HG02763 (cell line): ENCODE data around the gene NFIA.

Source experiments
- ATAC-seq: cut with Tn5 transposase; IDR thresholded peaks from one replicate; pipeline ENCODE4 v1.9.1; 2021; ENCODE audit warnings: mild to moderate bottlenecking, moderate library complexity; ENCODE audit not compliant: unreplicated experiment

Gene NFIA

GRCh38 chr1:61083013-61083806, 849 bp downstream of the NFIA start:
- no peak for ATAC-seq

GRCh38 chr1:61083807-61084440, 1.6 kb downstream of the NFIA start:
- ATAC-seq: no peak

GRCh38 chr1:61084491-61085031, 2.2 kb downstream of the NFIA start:
- ATAC-seq: no peak

DNA sequence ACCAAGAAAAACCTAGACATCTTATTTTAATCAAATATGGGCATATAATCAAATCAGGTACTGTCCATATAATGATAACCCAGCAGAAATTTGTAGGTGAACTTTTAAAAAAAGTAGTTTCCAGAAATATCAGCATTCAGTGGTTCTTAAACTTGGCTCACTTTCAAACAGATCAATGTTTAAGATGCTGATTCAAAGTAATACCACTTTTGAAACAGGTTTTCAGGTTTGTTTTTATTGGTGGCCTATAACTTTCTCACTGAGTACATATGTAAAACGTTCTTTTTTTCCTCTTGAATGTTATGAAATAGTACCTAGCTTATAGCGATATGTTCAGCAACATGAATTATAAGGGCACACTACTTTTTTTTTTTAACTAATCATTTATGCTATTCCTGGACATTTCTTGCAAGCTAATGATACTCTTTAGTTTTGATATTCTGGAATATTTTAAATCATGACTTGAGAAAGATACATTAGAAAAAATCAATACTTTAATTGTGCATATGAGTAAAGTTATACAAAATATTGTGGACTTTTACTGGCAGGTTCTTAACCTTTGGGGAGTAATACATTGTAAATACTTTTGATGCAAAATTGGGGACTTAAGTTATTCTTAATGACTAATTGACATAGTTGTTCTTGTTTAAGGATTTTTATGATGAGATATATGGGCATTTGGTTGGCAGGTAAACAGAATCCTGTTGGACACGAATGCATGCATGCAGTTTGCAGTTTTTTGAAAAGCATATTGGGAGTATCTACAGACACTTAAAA, 3.0 kb downstream of the NFIA start:
- no peak for ATAC-seq

GRCh38 chr1:61085983-61086644, 3.8 kb downstream of the NFIA start:
- no peak for ATAC-seq

DNA sequence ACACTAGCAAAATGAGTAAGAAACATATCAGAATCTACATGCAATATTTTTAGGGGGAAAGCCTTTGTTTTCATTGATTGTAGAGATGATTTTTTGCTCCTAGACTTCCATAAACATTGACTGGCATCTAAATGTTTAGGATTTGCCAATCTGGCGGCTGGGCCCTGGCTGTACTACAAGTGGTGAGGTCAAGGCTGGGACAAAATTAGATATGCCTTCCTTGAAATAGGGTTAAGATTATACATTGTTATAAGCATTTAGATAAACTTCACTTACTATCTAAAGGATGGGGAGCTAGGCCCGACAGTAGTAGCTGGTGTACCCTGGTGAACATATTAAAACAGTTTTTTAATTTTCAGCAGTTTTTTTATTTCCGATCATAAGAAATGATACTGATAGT, 5.2 kb downstream of the NFIA start:
- ATAC-seq: no peak

GRCh38 chr1:61088163-61088974, 6.0 kb downstream of the NFIA start:
- ATAC-seq: no peak

DNA sequence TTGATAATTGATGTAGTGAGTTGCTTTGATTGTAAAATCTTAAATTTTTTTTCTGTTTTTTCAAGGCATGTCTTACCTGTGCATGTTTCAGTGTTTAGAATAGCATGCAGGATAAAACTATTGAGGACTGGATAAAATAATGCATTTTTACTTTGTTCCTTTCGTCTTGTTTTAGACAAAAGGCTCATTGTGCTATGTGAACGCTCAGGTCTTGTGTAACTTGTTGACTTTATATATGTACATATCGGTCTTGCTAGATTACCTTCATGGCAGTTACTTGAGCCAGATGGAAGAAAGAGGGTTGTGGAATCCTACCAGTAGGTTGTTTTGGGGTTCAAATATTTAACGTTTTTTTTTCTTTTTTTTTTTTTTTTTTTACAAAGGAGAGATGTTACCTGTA, 7.0 kb downstream of the NFIA start:
- no peak for ATAC-seq

DNA sequence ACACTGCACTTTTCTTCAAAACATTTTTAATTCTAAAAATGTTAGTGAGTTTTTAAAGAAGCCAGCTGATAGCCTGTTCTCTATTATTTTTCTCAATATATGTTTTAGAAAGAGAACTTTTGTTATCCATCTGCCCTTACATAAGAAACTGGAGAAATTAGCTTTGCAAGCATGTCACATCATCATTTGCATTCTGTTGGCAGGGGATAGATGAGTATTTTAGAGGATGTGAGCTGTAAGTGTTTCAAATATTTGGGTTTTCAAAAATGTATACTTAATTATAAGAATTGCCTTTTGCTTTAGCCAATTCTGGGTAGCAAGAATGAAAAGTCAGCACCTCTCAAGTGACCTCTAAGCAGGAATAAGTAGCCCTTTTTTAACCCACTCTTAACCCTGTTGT, 7.4 kb downstream of the NFIA start:
- no peak for ATAC-seq

DNA sequence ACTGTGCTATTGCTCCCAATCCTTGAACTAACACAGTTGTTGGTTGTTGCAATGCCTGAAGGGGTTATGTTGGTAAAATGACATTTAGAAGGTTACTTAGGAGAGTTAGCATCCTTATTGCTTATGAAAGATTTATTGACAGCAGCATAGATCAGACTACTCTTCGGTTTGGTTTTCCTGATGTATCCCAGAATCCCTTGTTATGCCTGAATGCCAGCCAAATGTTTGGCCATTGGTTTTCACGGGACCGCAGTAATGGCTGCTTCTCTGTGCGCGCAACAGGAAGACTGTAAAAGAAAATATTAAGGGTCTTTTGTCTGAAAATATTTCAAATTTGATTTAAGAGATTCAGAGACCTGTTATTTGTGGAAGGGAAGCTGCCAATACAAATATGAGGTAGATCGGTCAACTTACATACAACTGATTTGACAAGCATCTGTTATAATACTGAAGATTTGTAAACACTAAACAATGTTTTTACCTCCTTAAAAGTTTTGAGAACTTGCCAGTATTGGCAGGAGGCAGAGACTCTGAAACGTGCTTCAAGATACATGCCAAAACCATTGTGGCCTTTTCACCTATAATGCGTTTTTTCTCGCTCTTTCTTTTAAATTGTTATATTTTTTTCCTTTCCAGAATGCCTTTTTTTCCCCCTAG, 8.3 kb downstream of the NFIA start:
- no peak for ATAC-seq

- ATAC-seq: no peak
Observed at GRCh38 chr1:61091455-61091854, 9.1 kb downstream of the NFIA start.

GRCh38 chr1:61092642-61093041, 10.3 kb downstream of the NFIA start:
- ATAC-seq: no peak

DNA sequence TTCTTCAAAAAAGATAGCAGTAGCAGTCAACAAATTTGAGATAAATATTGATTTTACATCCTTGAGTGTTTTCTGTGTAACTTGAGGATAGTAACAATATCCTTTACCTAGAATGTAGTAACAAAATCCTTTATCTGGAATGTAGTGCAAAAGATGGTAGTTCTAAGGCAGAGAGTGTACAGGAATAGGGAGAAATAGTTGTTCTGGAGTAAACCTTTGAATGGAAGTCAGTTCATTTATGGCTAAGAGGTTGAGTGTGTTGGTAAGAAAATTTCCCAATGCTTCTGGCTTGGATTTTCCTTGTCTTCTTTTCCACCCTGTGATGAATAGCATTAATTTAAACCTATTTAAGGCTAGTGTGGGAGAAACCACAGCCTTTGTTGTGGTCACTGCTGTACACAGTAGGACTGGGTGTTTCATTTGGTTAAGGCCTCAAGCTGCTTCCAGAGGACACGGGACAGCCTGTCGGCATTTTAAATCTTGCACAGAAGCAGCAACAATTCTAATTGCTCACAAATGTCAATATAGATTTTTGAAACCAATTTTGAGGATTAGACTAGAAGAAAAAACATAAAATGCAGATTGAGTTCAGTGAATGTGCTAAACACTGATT, 11.3 kb downstream of the NFIA start:
- no peak for ATAC-seq

DNA sequence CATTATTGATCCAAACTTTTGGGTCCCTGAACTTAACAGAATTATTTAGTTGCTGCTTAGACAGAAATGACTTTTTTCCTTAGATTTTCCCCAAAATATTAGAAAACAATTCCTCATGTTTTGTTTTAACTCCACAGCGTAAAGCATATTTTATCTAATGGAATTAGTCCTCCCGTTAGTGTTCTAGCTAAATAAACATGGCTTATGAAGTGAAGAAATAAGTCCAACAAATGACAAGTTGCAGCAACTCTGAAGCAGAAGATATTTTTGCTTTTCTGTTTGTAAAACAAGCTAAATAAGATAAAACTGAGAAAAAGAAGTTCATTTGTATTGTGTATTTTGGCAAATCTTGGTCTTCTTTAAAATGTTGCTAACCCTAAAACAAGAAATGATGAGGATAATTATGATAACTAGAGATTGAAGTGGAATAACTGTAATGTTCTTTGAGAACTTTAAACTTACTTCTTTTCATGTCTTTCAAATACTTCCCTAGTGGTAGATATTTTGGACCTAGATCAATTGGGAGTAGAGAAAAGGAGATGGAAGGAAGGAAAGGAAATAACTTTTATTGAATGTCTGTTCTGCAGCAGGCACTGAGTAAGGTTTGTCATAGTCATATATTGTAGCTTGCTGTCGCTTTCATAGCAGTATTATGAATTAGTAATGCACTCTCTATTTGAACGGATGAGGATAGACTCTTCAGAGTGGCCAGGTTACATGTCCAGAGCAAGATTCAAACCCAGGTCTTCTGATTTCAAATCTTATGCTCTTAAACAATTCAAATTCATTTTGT, 12.5 kb downstream of the NFIA start:
- no peak for ATAC-seq

- no peak for ATAC-seq
Observed at GRCh38 chr1:61095470-61095812, 13.1 kb downstream of the NFIA start.

DNA sequence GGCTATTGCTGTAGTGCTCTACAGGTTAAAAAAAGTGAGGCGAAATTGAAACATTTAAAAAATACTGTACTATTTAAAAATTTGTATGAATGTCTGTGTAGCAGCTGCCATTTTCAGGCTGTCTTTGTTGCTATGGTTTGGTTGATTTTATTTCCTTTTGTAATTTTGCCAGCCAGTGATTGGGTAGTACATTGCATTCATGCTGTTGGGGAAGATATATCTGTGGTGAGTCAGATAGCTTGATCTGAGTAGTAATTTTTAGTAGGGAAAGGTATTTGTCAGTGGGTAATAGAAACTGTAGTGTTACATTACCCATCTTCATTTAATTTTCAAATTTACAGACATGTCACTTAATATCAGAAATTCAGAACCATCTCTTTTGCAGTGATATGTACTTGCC, 15.0 kb downstream of the NFIA start:
- ATAC-seq: no peak

- ATAC-seq: no peak
Observed at GRCh38 chr1:61097722-61098121, 15.4 kb downstream of the NFIA start.

- ATAC-seq: no peak
Observed at GRCh38 chr1:61098333-61098732, 16.0 kb downstream of the NFIA start.
